Activated naive CD4-positive, alpha-beta T cell treated with anti-CD3 and anti-CD28 coated beads, Interleukin-2, amount 50 U/mL, for 72 hours (primary cell): ENCODE data around the gene CTSK. TPM values are rescaled to one million over a fixed set of nuclear protein-coding genes. Genes with fewer than 3 reads are reported as not detected.
"Not testable (repeated sequence)": the region's sequence is repeated elsewhere in the genome, so short reads cannot be mapped to it uniquely, and the experiment has no call there.

Experiments used
- ATAC-seq, 2 donors: fragments of 150-1000 bp; cut with Tn5 transposase; 2 replicates each; pipeline ENCODE4 v1.10.0; 2021; ENCODE audit warnings: mild to moderate bottlenecking in 2 of 2, moderate library complexity in 2 of 2
- DNase-seq, 2 donors: peaks; one replicate each; pipeline ENCODE4 v3.0.0; 2021 to 2022; ENCODE audit warnings: low spot score in 2 of 2
- H3K27ac Mint-ChIP-seq, 2 donors: one replicate each; pipeline ENCODE4 v1.8.0; 2022; ENCODE audit warnings: mild to moderate bottlenecking in 2 of 2, mixed read lengths in 2 of 2
- H3K36me3 Mint-ChIP-seq, 2 donors: one replicate each; pipeline ENCODE4 v1.8.0; 2022; ENCODE audit warnings: mixed read lengths in 2 of 2
- H3K9me3 Mint-ChIP-seq, 2 donors: one replicate each; pipeline ENCODE4 v1.8.0; 2022; ENCODE audit warnings: mixed read lengths in 2 of 2
- total RNA-seq, 2 donors: library from RNA; stranded (reverse); gene quantifications; one replicate each; pipeline ENCODE4 v1.2.3, GENCODE V29; 2022

CTSK gene
- total RNA-seq, 2 donors from 2014 or later: 3.1 to 3.3 TPM

DNA sequence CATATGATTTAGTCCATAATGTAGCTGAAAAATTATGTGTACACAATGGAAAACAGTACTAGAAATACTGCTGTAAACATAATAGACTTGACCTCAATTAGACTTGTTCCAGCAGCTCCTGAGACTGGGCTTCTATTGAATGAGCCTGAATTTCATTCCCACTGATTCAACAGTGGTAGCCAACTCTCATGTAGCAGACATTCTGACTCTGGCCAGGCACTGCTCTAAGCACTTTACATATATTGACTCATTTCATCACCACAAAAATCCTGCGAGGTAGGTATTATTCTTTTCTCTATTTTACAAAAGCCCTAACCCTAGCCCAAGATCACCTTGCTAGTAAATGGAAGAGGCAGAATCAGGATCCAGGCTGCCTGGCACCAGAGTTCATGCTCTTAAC lies 29.7 kb downstream of the CTSK start:
- no peak for DNase-seq
- no peaks in the 10 kb centered on the region for H3K9me3 Mint-ChIP-seq
- peak in 1 of 2 donors; percentile 26 for ATAC-seq
- H3K27ac Mint-ChIP-seq: no peak overlapping the region
- no peaks in the 10 kb centered on the region for H3K36me3 Mint-ChIP-seq

GRCh38 chr1:150777544-150777943 lies 30.5 kb downstream of the CTSK start:
- ATAC-seq (peak in 1 of 2 donors; percentile 50), DNase-seq (no peak)
- Mint-ChIP-seq H3K27ac (no peak overlapping the region), H3K9me3 (no peaks in the 10 kb centered on the region), H3K36me3 (no peaks in the 10 kb centered on the region)

DNA sequence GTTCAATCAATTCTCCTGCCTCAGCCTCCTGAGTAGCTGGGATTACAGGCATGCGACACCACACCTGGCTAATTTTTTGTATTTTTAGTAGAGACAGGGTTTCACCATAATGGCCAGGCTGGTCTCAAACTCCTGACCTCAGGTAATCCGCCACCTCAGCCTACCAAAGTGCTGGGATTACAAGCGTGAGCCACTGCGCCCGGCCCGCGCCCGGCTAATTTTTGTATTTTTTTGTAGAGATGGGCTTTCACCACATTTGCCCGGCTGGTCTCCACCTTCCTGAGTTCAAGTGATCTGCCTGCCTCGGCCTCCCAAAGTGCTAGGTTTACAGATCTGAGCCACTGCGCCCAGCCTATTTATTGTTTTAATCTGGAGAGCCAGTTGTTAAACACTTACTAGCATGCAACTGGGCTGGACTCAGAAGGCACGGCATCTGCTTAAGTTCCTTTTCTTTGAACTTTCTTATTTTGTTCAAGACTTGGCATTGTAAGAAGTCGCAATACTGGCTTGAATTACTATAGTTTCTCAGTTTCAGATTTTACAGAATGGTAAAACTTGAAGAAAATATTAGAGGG lies 32.0 kb downstream of the CTSK start:
- not testable (repeated sequence) for H3K9me3 Mint-ChIP-seq, H3K27ac Mint-ChIP-seq

GRCh38 chr1:150775276-150775675 lies 32.8 kb downstream of the CTSK start:
- ATAC-seq: no peak

More for the DNA sequence above, 32.0 kb downstream of the CTSK start:
- not testable (repeated sequence) for H3K36me3 Mint-ChIP-seq, ATAC-seq, DNase-seq

GRCh38 chr1:150772326-150772725 lies 35.7 kb downstream of the CTSK start:
- no peak overlapping the region for H3K27ac Mint-ChIP-seq
- ATAC-seq (peak in 1 of 2 donors; percentile 9), DNase-seq (no peak)
- H3K9me3 Mint-ChIP-seq: no peaks in the 10 kb centered on the region
- no peaks in the 10 kb centered on the region for H3K36me3 Mint-ChIP-seq

More at GRCh38 chr1:150775276-150775675, 32.8 kb downstream of the CTSK start:
- Mint-ChIP-seq H3K9me3 (no peaks in the 10 kb centered on the region), H3K27ac (no peak overlapping the region), H3K36me3 (no peaks in the 10 kb centered on the region)
- DNase-seq: no peak

- not testable (repeated sequence) for H3K9me3 Mint-ChIP-seq, H3K27ac Mint-ChIP-seq
Observed at GRCh38 chr1:150767704-150768103, 40.4 kb downstream of the CTSK start.

DNA sequence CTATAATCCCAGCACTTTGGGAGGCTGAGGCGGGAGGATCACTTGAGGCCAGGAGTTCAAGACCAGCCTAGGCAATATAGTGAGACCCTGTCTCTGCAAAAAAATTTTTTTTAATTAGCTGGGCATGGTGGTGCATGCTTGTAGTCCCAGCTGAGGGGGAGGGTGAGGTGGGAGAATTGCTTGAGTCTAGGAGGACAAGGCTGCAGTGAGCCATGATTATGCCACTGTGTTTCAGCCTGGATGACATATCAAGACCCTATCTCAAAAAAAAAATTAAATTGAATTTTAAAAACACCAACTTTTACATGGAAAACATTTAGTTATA lies 42.1 kb downstream of the CTSK start:
- Mint-ChIP-seq H3K27ac (peak overlapping the region; percentile 96 to 97), H3K36me3 (peaks cover 8 to 12% of the 10 kb centered on the region in 2 donors)
- not testable (repeated sequence) for H3K9me3 Mint-ChIP-seq, DNase-seq, ATAC-seq

More at GRCh38 chr1:150767704-150768103, 40.4 kb downstream of the CTSK start:
- not testable (repeated sequence) for ATAC-seq, H3K36me3 Mint-ChIP-seq, DNase-seq

DNA sequence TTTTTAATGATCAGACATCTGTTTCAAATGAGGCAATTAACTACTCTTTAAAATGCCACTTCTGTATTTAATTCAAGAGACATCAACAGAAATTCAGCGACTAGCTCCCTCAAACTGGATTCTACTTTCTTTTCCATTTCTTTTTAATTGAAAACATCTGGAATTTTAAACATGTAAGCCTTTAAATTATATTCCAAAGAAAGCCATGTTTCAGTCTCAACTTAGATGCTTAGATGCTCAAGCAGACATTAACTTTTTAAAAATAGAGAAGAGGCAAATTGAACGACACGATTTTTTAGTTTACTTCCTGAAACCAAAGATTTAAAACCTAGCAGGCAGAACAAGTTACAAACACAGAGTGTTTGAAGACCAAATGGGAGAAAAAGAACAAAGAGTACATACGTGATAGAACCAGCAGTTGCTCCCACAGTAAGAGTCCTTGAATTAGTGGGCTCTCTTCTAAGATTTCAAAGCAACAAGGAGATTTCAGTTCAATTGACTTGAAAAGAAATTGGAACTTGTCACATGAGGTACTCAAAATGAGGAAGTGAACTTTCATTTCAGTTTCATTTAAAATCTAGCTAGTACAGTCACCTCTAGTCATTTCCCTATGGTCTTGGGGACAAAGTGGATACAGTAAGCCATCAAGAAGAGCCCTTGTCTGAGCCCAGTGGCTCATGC lies 42.6 kb downstream of the CTSK start, which contains the start of gene CTSS:
CTSS (minus strand) TSS at position 483 of the 681 bp plus-strand sequence. CDS start 1,015 bp downstream, outside the sequence.
- H3K27ac Mint-ChIP-seq: peak within 1 kb of the TSS; percentile 96 to 97
- H3K9me3 Mint-ChIP-seq: no peaks in the 10 kb centered on the region
- DNase-seq (peak in 1 of 2 donors; percentile 11), ATAC-seq (peak; percentile 97 to 99)
- H3K36me3 Mint-ChIP-seq: peaks cover 8 to 17% of the 10 kb centered on the region in 2 donors

DNA sequence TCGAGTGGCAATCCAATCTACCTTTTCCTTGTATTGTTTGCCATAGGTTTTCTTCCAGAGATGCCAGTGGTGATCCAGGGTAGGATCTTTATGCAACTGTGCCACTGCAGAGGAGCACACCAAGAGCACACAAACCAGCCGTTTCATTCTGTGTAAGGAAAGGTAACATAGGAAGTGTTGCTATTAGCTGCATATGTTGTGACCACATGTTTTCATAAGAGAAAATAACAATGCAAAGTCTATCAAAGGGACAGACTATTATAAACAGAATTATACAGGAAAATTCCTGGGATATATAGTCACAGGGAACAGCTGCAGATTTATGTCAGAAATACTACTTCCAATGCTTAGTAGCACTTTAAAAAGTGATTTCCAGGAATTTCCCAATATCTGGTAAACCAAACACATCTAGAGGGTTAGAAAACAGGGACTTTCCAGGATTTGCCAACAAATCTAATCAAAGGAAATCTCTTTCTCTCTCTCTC lies 43.4 kb downstream of the CTSK start:
- peaks cover 8 to 21% of the 10 kb centered on the region in 2 donors for H3K36me3 Mint-ChIP-seq
- H3K27ac Mint-ChIP-seq: peak overlapping the region; percentile 96 to 97
- no peak for ATAC-seq
- no peaks in the 10 kb centered on the region for H3K9me3 Mint-ChIP-seq
- no peak for DNase-seq

- Mint-ChIP-seq H3K27ac (no peak overlapping the region), H3K9me3 (no peaks in the 10 kb centered on the region), H3K36me3 (peaks cover 8 to 21% of the 10 kb centered on the region in 2 donors)
- no peak for DNase-seq
- ATAC-seq: no peak
Observed at GRCh38 chr1:150763018-150763417, 45.0 kb downstream of the CTSK start.

- Mint-ChIP-seq H3K36me3 (peaks cover 8 to 21% of the 10 kb centered on the region in 2 donors), H3K9me3 (no peaks in the 10 kb centered on the region), H3K27ac (no peak overlapping the region)
- DNase-seq: no peak
- ATAC-seq: no peak
Observed at GRCh38 chr1:150762552-150762951, 45.5 kb downstream of the CTSK start.

DNA sequence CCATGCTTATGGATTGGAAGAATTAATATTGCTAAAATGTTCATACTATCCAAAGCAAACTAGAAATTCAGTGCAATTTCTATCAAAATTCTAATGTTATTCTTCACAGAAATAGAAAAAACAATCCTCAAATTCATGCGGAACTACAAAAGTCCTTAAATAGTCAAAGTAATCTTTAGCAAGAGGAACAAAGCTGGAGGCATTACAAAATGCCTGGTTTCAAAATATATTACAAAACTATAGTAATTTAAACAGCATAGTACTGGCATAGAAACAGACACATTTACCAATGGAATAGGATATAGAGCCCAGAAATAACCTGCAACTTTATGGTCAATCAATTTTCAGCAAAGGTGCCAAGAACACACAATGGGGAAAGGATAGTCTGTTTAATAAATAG lies 46.3 kb downstream of the CTSK start:
- ATAC-seq (no peak), DNase-seq (no peak)
- Mint-ChIP-seq H3K9me3 (no peaks in the 10 kb centered on the region), H3K27ac (no peak overlapping the region), H3K36me3 (peaks cover 8 to 21% of the 10 kb centered on the region in 2 donors)

DNA sequence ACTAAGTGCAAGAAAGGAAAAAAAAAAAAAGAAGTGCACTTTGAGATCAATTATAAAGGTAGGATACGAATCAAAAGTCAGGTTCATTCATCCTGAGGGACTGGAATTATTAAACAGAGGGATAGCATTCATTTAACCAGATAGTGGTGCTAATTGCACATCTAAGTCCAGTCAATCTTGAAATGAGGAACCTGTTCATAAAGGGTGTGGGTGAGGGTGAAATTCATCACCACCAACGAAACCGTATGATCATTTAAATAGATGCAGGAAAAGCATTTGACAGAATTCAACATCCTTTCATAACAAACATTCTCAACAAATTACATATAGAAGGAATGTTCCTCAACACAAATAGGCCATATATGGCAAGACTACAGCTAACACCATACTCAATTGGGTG lies 48.0 kb downstream of the CTSK start:
- ATAC-seq: no peak
- no peak for DNase-seq
- Mint-ChIP-seq H3K36me3 (peaks cover under 1 to 14% of the 10 kb centered on the region in 2 donors), H3K27ac (no peak overlapping the region), H3K9me3 (no peaks in the 10 kb centered on the region)

GRCh38 chr1:150753416-150753815 lies 54.6 kb downstream of the CTSK start:
- Mint-ChIP-seq H3K9me3 (no peaks in the 10 kb centered on the region), H3K27ac (peak overlapping the region in 1 of 2 donors; percentile 82), H3K36me3 (peaks cover 8 to 11% of the 10 kb centered on the region in 2 donors)
- no peak for ATAC-seq
- no peak for DNase-seq

DNA sequence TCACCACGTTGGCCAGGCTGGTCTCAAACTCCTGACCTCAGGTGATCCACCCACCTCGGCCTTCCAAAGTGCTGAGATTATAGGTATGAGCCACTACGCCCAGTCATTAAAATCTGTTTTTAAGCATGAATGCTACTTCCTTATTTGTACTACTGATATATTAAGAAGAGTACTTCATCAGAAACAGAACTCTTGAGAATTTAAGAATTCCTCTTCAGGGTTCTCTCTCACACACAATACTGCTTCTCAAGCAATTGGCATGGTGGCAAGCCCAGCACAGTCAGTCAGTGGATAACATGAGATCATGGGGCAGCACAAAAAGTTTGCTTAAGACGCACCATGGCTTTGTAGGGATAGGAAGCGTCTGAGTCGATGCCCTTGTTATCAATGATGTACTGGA lies 56.6 kb downstream of the CTSK start:
- DNase-seq (no peak), ATAC-seq (no peak)
- Mint-ChIP-seq H3K9me3 (no peaks in the 10 kb centered on the region), H3K36me3 (peaks cover 8 to 11% of the 10 kb centered on the region in 2 donors), H3K27ac (peak overlapping the region in 1 of 2 donors; percentile 51)

DNA sequence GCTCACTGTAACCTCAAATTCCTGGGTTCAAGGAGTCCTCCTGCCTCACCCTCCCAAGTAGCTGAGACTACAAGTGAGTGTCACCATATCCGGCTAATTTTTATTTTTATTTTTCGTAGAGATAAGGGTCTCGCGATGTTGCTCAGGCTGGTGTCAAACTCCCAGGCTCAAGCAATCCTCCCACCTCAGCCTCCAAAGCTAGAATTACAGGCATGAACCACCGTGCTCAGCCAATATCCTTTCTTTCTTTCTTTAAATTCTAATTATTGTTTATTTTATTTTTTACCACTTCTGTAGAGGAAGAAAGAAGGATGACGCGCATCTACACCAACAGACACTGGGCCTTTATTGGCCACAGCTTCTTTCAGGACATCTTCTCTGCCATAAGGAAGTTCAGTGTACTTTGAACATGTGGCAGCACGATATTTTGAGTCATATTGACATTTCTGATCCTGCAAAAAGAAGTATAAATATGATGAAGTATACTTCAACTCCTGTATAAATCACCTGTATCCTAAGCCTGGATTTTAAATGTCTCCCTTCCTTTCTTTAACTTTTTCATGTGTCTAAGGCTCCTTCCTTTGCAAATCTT lies 58.2 kb downstream of the CTSK start:
- Mint-ChIP-seq H3K9me3 (no peaks in the 10 kb centered on the region), H3K27ac (peak overlapping the region in 1 of 2 donors; percentile 46), H3K36me3 (peaks cover 8 to 11% of the 10 kb centered on the region in 2 donors)
- DNase-seq: no peak
- ATAC-seq: no peak
